GM18868 (cell line): Measurements from ENCODE around the gene DENND2A.
"Not testable (repeated sequence)": the region's sequence is repeated elsewhere in the genome, so short reads cannot be mapped to it uniquely, and the experiment has no call there.

Experiments
- ATAC-seq: cut with Tn5 transposase; IDR thresholded peaks from one replicate; pipeline ENCODE4 v1.9.1; 2021; ENCODE audit warnings: mild to moderate bottlenecking, moderate library complexity; ENCODE audit not compliant: unreplicated experiment

Gene DENND2A

DNA sequence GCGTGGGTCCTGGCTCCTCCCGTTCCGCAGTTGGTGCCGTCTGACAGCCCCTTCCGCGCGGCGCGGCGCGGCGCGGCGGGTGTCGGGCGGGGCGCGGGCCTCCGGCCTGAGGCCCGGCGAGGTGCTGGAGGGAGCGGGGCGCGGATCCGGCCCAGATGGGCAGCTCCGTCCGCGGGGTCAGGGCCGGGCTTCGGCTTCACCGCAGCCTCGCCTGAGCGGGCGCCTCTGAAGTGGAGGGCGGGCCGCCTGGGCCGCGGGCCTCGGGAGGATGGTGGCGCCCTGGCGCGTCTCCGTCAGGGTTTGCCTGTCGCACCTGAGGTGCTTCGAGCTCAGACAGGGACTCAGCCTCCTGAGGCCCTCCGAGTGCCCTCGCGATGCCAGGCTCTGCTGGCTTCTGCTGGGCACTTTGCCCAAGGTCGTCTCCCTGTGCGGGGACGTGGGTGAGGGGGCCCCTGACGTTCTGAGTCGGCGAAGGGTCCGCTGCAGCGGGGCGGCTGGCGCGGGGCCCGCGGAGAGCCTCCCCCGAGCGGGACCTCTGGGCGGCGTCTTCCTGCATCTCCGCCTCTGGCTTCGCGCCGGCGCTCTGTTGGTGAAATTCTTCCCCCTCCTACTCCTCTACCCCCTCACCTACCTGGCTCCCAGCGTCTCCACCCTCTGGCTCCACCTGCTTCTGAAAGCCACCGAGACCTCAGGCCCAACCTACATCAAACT lies 32.6 kb upstream of the DENND2A start:
- ATAC-seq = peak; percentile 32

DNA sequence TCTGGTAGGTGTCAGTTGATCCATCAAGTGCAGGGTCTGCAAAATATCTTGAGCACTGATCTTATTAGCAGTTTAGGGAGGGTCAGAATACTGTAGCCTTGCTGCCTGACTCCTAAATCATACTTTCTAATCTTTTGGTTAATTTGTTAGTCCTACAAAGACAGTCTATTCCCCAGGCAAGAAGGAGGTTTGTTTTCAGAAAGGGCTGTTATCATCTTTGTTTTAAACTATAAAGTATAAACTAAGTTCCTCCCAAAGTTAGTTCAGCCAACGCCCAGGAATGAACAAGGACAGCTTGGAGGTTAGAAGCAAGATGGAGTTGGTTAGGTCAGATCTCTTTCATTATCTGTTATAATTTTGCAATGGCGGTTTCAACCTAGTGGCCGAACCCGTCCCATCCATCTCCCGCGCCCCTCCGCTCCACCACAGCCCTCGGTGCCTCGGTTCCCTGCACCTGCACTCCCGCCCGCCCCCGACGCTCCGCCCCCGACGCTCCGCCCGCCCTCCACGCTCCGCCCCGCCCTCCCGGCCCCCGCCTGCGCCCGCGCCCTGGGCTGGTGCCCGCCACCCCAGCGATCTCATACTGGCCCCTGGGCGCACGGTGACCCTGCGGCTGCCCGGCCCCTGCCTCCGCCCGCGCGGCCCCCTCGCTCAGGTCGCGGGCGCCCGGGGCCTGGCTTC lies 31.9 kb upstream of the DENND2A start, which contains the start of gene ADCK2:
Gene ADCK2, plus strand, starts transcription at position 564 of the 681 bp plus-strand sequence. CDS start 386 bp downstream, outside the sequence.
- ATAC-seq = peak; percentile 54

DNA sequence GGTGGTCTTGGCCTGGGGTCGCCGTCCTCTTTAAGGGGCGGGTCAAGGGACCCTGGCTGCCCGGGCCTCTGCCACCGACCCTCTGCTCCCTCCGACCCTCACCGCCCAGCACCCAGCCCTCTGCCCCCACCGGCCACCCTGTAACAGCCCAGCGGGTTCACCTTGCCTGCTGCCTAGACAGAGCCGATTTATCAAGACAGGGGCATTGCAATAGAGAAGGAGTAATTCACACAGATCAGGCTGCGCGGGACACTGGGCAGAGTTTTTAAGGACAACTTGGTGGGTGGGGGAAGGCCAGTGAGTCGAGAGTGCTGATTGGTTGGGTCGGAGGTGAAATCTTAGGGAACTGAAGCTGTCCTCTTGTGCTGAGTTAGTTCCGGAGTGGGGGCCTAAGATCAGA lies 31.4 kb upstream of the DENND2A start:
- no peak for ATAC-seq

DNA sequence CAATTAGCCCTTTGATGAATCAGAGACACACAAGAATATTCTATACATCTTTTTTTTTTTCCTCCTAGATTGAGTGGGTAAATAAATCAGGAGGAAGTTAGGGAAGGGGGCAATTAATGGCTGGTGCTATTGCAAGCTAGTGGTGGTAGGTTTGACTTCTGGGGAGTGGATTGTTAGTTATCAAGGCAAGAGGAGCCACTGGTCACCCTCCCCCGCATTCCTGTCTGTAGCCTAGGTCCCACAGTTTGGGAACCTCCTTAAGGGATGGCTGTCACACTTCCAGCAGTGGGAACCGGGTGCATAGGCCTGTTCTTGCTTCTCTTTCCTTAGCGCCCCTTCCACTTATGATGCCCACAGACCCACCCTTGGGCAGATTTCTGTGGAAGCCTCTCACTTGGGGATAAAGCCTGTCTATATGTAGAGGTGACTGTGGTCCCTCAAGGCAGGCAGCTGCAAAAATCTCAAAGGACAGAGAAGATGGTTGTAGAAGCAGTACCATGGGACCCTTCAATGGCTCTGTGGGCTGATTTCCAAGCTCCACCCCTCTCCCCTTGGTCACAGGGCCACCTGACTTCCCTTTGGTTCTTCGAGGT lies 29.8 kb upstream of the DENND2A start:
- no peak for ATAC-seq

DNA sequence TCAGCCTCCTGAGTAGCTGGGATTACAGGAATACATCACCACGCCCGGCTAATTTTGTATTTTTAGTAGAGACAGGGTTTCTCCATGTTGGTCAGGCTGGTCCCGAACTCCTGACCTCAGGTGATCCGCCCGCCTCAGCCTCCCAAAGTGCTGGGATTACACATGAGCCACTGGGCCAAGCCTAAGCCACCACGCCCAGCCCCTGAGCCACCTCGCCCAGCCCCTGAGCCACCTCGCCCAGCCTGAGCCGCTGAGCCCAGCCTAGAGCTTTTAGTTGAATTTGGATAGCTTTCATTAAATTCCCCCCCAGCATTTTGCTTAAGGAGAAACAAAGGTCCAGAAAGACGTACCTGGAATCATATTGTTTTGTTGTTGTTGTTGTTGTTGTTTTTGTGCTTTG lies 29.2 kb upstream of the DENND2A start:
- not testable (repeated sequence) for ATAC-seq

DNA sequence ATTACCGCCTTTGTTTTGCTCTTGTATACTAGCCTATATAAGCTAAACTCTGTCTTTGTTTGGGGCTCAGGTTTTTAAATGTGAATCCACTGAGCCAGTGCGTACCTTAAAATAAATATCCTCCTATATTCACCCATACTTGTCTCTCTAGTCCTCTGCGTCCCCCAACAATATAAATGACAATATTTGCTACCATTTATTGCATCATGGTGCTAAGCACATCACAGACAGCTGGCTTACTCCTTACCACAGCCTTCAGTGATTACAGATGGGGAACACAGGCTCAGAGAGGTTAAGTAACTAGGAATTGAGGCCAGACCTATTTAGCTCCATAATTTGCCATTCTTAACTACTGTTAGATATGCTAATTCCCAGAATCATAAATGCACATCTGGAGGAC lies 28.7 kb upstream of the DENND2A start:
- no peak for ATAC-seq

DNA sequence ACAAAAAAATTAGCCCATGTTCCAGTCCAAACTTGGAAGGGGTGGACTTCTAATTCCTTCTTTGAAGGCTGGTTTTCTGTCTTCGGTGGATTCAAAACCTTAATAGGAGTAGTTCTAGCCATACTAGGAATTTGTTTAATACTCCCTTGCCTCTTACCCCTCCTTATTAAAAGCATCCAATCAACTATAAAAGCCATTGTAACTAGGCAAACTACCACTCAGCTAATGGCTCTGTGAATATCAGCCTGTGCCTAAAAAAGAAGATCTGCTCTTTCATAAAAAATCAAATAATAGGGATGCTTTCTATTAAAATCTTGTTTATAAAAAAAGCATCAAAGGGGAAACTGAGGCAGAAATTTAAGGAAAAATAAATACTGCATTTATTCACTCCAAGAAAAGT lies 28.0 kb upstream of the DENND2A start:
- no peak for ATAC-seq

DNA sequence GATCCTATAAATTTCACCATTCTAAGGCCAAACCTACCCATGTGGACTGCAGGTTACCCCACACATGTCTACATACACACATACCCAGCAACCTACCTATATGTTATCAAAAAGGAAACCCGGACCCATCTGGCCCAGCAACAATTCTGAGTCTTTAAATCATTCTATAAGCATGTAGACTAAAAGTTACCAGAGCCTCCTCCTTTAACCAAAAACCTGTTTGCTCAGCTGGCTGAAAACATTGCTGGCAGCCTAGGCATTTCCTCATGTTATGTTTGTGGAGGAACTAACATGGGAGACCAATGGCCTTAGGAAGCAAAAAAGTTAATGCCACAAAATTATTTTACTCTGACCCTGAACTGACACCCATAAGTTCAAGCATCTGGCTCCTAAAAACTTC lies 26.9 kb upstream of the DENND2A start:
- no peak for ATAC-seq

DNA sequence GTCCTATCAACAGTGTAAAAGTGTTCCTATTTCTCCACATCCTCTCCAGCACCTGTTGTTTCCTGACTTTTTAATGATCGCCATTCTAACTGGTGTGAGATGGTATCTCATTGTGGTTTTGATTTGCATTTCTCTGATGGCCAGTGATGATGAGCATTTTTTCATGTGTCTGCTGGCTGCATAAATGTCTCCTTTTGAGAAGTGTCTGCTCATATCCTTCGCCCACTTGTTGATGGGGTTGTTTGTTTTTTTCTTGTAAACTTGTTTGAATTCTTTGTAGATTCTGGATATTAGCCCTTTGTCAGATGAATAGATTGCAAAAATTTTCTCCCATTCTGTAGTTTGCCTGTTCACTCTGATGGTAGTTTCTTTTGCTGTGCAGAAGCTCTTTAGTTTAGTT lies 22.3 kb upstream of the DENND2A start:
- not testable (repeated sequence) for ATAC-seq

DNA sequence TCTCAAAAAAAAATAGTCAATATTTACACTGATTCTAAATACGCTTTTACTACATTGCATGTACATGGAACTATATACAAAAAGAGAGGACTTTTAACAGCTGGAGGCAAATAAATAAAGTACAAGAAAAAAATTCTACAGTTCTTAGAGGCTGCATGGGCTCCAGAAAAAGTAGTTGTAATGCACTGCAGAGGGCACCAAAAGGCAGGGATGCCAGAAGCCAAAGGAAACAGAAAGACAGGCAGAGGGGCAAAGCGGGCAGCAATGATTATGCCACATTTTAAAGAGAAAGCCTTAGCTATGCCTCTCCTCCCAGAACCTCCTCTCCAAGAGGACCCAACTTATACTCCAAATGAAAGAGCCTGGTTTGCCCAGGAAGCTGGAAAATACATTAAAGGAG lies 20.5 kb upstream of the DENND2A start:
- no peak for ATAC-seq

DNA sequence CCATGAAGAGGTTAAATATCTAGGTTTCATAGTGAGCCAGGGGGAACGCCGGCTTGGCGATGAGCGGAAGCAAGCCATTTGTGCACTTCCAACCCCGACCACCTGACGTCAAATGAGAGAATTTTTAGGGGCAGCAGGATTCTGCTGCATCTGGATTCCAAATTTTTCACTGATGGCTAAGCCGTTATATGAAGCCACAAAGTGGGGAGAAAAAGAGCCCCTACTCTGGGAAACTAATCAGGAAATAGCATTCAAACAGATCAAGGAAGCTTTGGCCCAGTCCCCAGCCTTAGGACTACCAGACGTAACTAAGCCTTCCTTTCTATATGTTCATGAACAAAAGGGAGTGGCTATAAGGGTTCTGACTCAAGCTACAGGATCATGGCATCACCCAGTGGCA lies 19.2 kb upstream of the DENND2A start:
- ATAC-seq = no peak

DNA sequence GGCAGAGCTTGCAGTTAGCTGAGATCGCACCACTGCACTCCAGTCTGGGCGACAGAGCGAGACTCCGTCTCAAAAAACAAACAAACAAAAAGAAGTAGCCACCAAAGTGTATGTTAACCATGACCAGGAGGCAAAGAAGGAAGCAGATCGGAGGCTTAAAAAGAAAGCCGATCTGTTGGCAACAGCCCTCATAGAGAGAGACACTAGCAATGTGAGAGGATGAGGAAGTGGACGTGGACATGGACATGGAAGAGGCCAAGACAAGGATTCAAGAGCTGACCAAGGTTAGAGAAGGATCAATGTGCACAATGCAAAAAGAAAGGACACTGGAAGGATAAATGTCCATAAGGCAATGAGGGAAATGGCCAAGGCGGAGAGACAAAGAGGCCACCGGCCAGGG lies 17.3 kb upstream of the DENND2A start:
- no peak for ATAC-seq

DNA sequence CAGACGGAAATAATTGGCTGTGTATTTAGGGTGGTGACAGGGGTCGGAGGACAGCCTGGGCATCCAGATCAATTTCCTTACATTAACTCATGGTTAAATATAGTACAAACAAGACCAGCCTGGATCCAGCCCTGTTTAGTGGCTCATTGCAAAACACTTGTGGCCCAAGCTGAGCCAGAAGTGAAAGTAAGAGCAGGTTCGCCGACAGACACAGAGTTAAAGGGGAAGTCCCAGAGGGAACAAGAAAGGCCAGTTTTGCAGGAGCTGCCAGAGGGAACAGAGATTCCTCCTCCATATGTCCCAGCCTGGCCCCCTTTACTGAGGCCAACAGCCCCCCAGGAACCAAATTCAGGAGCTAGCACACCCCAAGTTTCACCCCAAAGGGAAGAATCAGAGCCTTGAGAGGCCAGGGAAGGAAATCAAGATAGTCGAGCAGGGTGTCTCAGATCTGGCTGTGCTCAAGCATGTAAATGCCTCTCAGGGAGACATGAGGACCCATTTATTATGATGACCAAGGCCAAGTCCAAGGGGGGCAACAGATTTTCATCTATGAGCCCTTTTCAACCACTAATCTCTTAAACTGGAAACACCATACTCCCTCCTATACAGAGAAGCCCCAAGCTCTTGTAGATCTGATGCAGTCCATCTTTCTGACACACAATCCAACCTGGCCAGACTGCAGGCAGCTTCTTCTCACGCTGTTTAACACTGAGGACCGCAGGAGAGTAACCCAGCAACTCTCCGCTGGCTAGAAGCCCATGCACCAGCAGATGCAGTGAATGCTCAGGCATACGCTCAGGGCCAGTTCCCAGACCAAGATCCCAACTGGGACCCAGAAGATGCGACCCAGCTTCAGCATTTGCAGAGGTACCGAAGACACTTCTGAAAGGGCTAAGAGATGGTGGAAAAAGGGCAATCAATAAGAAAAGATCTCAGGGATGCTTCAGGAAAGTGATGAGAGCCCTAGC lies 16.2 kb upstream of the DENND2A start:
- ATAC-seq = peak; percentile 94

DNA sequence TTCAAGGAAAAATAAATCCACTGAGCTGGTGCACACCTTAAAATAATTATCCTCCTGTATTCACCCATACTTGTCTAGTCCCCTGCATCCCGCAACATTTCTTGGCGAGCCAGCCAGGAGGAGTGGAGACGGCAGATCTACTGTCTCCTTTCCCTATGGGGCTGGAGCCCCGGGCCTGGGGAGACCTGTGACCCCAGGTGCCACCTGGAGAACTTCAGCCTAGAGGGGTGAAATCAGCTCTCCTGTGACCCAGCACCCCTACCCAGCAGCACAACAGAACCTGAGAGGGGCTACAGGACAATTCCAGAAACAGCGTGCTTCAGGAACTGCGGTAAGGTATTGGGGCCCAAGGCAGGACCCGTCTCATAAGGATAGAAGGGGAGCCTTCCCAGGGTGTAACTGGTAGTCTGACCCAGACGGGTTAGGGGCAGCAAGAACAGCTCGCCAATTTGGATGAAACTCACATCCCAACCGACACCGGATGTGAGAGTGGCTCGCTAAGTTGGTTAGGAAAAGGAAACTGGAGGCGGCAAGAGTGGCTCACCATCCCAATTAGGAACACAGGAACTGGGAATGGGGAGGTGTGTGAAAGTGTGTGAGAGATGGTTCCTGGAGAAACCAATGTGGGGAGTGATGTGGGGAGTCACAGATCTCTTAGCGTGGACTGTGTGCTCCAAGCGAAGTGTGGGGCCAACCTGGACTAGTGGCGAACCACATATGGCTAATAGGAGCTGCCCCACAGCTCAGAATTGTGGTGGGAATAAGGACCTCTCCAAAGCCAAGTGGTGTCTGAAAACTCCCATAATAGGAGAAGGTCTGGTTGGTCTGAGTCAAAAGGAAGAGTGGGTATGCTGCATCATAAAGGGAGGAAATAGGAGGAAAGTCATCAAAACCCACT lies 15.1 kb upstream of the DENND2A start:
- no peak for ATAC-seq

DNA sequence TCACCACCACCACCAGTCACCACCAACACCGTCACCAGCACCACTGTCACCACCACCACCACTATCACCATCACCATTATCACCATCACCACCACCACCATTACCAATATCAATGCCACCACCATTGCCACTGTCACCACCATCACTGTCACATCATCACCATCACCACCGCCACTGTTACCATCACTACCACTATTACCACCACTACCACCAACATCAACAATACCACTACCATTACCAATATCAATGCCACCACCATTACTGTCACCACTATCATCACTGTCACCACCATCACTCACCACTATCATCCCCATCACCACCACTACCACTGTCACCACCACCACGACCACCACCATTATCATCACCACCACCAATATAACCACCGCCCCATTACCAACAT lies 14.0 kb upstream of the DENND2A start:
- ATAC-seq = no peak

DNA sequence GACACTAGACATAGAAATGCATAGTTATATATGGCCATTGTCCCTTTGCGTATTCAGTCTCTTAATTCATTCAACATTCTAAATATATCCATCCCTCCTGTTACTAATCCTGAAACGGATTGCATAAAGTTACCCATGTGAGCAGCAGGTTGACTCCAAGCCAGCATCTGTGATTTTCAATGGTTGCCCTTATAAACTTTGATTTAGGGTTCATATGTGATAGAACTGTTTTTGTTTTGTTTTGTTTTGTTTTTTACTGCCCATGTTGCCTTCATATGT lies 13.4 kb upstream of the DENND2A start:
- no peak for ATAC-seq

DNA sequence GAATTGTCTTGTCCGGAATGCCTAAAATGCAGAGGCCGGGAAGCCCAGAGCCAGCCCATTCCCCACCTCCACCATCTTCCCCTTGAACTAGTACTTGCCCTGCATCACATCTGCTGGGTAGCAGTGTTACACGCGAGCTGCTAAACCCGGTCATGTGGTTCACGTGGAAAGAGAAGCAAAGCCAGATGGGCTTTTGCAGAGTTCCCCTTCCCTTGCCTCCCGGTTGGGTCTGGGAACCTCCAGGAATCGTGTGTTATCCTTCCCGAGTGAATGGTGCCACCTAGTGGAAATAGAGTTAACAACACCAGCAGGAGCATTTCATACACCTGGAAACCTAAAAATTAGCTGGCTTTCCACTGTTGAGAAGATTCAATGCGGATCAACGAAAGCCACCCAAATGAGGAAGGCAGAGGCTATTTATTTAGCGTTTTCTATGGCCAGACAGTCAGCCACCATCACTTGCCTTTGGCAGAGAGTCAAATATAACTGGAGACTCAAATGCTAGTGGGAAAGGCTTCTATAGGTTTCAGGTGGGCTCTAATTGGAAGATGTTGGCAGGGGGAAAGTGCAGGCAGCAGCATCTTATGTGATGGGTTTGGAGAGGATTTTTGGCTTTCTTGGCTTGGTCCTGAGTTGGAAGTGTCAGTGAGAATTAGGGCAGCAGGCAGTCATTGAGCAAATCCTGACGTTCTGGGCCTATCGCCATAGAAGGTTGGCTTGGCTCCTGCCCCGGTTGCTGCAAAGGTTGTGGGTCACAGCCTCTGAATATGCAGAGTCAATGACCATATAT lies 12.9 kb upstream of the DENND2A start:
- no peak for ATAC-seq

DNA sequence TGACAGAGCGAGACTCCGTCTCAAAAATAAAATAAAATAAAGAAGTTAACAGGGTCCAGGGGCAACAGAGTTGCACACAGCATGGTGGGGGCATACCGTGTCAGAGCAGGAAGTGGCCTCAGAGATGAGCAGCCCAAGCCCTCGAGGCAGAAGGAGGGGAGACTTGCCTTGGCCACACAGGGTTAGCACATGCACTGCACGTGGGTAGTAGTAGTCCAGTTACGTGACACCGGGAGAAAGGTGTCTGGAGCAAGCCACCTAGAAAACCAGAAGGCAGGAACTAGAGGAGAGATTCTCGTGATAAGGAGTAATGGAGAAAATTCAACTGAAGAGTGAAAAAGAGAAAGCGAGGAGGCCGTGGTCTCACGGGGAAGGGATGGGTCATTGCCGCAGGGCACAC lies 9.8 kb upstream of the DENND2A start:
- ATAC-seq = no peak

DNA sequence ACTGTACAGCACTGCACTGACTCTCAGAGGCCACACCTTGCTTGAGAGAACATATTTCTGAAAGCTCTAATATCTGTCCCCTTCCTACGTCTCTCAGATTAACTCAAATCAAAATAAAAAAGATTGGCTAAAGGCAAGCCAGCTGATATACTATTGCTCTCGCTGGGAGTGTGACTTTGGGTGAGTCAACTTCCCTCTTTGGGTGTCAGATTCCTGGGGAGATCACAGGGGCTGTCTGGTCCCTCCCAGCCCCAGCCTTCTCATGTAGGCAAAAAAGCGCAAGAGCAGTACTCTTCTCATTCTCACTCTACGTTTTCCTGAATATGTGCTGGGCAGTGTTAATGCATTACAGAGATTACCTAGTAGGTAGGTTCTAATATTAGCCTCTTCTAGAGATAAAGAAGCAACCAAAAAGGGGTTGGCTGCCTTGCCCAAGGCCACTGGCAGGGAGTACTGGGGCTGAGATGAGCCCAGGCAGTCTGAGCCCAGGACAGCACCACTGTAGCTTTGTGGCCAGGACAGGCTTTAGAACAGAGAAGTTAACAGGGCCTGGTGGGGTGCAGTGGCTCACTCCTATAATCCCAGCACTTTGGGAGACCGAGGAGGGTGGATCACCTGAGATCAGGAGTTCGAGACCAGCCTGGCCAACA lies 9.1 kb upstream of the DENND2A start:
- no peak for ATAC-seq
